ENCODE results near the gene TRPM2. TPM values are rescaled to one million over a fixed set of nuclear protein-coding genes. Genes with fewer than 3 reads are reported as not detected.

TRPM2 gene
- total RNA-seq, 4 donors from 2014 or later, result 1.0 to 3.3 (median 3.1) TPM

DNA sequence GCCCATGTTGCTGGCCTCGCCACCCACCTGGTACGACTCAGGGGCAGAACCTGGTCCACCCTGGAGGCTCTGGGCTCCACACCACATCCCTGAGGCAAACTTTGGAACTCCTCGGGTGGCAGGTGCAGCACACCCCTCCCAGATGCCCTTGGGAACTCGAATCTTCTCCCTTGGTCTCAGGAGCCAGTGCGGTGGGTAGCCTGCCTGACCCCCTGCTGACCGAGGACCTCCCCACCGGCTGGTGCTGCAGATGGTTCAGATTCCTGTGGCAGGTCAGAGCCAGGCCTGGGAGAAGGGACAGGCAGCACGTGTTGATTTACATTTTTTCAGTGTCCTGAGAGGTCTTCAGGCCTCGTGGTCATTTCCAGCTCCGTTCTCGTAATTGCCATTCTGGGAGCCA is 7.9 kb upstream of the TRPM2 start:
- Histone ChIP-seq H3K4me3 (no peak overlapping the region), H3K27ac (no peak overlapping the region), H3K9me3 (no peaks in the 10 kb centered on the region), H3K27me3 (peaks cover 49% of the 10 kb centered on the region), H3K36me3 (no peaks in the 10 kb centered on the region), H3K4me1 (peaks cover 0 to 9% (median 0%) of the 10 kb centered on the region in 3 donors)
- TF ChIP-seq, protein P1, sequence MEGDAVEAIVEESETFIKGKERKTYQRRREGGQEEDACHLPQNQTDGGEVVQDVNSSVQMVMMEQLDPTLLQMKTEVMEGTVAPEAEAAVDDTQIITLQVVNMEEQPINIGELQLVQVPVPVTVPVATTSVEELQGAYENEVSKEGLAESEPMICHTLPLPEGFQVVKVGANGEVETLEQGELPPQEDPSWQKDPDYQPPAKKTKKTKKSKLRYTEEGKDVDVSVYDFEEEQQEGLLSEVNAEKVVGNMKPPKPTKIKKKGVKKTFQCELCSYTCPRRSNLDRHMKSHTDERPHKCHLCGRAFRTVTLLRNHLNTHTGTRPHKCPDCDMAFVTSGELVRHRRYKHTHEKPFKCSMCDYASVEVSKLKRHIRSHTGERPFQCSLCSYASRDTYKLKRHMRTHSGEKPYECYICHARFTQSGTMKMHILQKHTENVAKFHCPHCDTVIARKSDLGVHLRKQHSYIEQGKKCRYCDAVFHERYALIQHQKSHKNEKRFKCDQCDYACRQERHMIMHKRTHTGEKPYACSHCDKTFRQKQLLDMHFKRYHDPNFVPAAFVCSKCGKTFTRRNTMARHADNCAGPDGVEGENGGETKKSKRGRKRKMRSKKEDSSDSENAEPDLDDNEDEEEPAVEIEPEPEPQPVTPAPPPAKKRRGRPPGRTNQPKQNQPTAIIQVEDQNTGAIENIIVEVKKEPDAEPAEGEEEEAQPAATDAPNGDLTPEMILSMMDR (IDR thresholded peaks at IDR 0.05), result no peak
- TF ChIP-seq POLR2AphosphoS5 (IDR thresholded peaks at IDR 0.05) (no peak), EP300 (IDR thresholded peaks at IDR 0.05) (no peak), POLR2A (IDR thresholded peaks at IDR 0.05) (no peak)
- 70% methylated on average over 2 of the region's 11 CpGs; no CpG with 5 or more reads in 1 of the 2 donors for whole genome bisulfite sequencing, 2 donors (ENCODE audit: low coverage in 1 of 2)
- ATAC-seq, result no peak

GRCh38 chr21:44347911-44348451 is 5.4 kb upstream of the TRPM2 start:
- ATAC-seq, result no peak
- H3K27me3 ChIP-seq, result peaks cover 74% of the 10 kb centered on the region

DNA sequence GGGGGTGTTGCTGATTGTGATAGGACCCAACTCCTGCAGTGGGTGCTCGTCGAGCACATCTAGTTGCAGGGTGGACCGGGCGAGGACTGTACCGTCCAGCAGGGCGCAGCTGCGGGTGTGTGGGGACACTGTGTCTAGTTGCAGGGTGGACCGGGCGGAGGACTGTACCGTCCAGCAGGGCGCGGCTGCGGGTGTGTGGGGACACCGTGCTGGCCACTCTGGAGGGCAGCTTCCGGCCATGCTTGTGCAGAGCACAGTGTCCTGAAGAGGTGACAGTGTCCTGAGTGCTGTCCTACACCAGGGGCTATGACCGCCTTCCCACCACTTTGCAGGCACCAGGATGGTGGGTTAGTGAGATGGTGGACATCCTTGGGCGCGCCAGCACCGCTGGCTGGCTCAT is 4.6 kb upstream of the TRPM2 start:
- Histone ChIP-seq H3K27me3 (peaks cover 81% of the 10 kb centered on the region), H3K9me3 (no peaks in the 10 kb centered on the region), H3K36me3 (no peaks in the 10 kb centered on the region), H3K4me3 (no peak overlapping the region), H3K27ac (no peak overlapping the region), H3K4me1 (peaks cover 0 to 12% (median 0%) of the 10 kb centered on the region in 3 donors)
- TF ChIP-seq, protein P1 (IDR thresholded peaks at IDR 0.05), result no peak
- TF ChIP-seq POLR2AphosphoS5 (IDR thresholded peaks at IDR 0.05), result no peak
- no peak for TF ChIP-seq EP300 (IDR thresholded peaks at IDR 0.05)
- TF ChIP-seq POLR2A (IDR thresholded peaks at IDR 0.05), result no peak
- no peak for ATAC-seq
- WGBS, 2 donors (ENCODE audit: low coverage in 1 of 2), result no CpG with 5 or more reads among the region's 19 CpGs

More at GRCh38 chr21:44347911-44348451, 5.4 kb upstream of the TRPM2 start:
- peaks cover 0 to 12% (median 0%) of the 10 kb centered on the region in 3 donors for H3K4me1 ChIP-seq
- H3K27ac ChIP-seq, result no peak overlapping the region
- TF ChIP-seq EP300 (IDR thresholded peaks at IDR 0.05) (no peak), POLR2AphosphoS5 (IDR thresholded peaks at IDR 0.05) (no peak), POLR2A (IDR thresholded peaks at IDR 0.05) (no peak)
- TF ChIP-seq, protein P1 (IDR thresholded peaks at IDR 0.05), result no peak
- H3K36me3 ChIP-seq, result no peaks in the 10 kb centered on the region
- 16 to 17% methylated on average over 1 to 9 of the region's 22 CpGs for WGBS, 2 donors (ENCODE audit: low coverage in 1 of 2)
- no peak overlapping the region for H3K4me3 ChIP-seq
- H3K9me3 ChIP-seq, result no peaks in the 10 kb centered on the region

DNA sequence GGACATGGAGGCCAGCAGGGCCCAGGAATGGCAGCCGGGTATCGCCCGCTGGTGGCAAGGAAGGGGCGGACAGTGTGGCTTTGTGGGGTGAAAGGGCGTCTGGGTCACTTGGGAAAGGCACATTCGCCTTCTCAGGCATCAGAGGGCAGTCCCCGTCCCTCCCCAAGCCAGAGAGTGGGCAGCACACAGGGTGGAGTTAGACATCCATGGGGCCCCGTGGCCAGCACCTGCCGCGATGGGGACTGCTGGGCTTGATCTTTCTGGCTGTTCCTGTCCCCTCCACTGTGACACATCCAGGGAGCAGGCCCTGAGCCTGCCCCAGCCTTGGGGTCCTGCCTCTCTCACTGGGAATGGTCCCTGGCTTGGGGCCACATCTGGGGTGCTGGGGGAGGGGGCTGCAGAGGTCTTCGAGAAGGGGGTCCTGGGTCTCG is 4.0 kb upstream of the TRPM2 start:
- no CpG with 5 or more reads among the region's 12 CpGs for WGBS, 2 donors (ENCODE audit: low coverage in 1 of 2)
- Histone ChIP-seq H3K27ac (no peak overlapping the region), H3K4me3 (no peak overlapping the region), H3K27me3 (peaks cover 80% of the 10 kb centered on the region), H3K36me3 (no peaks in the 10 kb centered on the region), H3K4me1 (peaks cover 0 to 12% (median 0%) of the 10 kb centered on the region in 3 donors), H3K9me3 (no peaks in the 10 kb centered on the region)
- no peak for ATAC-seq
- TF ChIP-seq, protein P1 (IDR thresholded peaks at IDR 0.05), result no peak
- no peak for TF ChIP-seq EP300 (IDR thresholded peaks at IDR 0.05)
- no peak for TF ChIP-seq POLR2AphosphoS5 (IDR thresholded peaks at IDR 0.05)
- no peak for TF ChIP-seq POLR2A (IDR thresholded peaks at IDR 0.05)
